Mononuclear cell (primary cell): ENCODE data around the gene PPP1R12B. TPM values are rescaled to one million over a fixed set of nuclear protein-coding genes. Genes with fewer than 3 reads are reported as not detected.
"Not testable (repeated sequence)": the region's sequence is repeated elsewhere in the genome, so short reads cannot be mapped to it uniquely, and the experiment has no call there.

Source experiments
- H3K27me3 ChIP-seq: 2 replicates; pipeline ENCODE4 v1.6.0; 2011; ENCODE audit warnings: low read length, control low read depth; ENCODE audit not compliant: insufficient read depth
- H3K4me1 ChIP-seq: 2 replicates; pipeline ENCODE4 v1.5.1; 2011; ENCODE audit warnings: mild to moderate bottlenecking, low read length, control low read depth; ENCODE audit not compliant: insufficient read depth
- H3K4me3 ChIP-seq: 2 replicates; pipeline ENCODE4 v1.5.1; 2011; ENCODE audit warnings: mild to moderate bottlenecking, low read length, moderate library complexity
- H3K9me3 ChIP-seq: 2 replicates; pipeline ENCODE4 v1.5.1; 2011; ENCODE audit warnings: low read depth, mild to moderate bottlenecking, control low read depth, low read length
- total RNA-seq: library from RNA; depleted of rRNA; stranded (reverse); fragments of >200 nt; gene quantifications from one replicate; pipeline ENCODE4 v1.2.3, GENCODE V29; 2012

PPP1R12B gene
- total RNA-seq, 1 donor, result 22.4 TPM

DNA sequence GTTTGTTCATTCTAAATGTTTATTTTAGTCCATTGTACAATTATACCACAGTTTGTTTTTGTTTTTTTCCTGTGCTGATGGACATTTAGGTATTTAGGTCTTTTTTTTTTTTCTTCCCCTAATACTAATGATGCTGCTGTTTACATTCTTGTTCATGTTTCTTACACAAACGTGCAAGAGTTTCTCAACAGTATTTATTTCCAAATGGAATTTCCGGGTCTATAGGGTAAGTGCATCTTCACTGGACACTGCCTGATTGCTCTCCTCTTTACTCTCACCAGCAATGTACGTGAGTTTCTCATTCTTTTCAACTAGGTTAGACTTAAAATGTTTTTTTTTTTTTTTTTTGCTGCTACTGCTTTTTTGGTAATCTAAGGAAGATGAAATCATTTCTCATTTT lies 122.7 kb downstream of the PPP1R12B start:
- H3K9me3 ChIP-seq, result no peaks in the 10 kb centered on the region
- peaks cover 55% of the 10 kb centered on the region for H3K27me3 ChIP-seq
- H3K4me1 ChIP-seq, result peaks cover 4% of the 10 kb centered on the region
- no peak overlapping the region for H3K4me3 ChIP-seq

DNA sequence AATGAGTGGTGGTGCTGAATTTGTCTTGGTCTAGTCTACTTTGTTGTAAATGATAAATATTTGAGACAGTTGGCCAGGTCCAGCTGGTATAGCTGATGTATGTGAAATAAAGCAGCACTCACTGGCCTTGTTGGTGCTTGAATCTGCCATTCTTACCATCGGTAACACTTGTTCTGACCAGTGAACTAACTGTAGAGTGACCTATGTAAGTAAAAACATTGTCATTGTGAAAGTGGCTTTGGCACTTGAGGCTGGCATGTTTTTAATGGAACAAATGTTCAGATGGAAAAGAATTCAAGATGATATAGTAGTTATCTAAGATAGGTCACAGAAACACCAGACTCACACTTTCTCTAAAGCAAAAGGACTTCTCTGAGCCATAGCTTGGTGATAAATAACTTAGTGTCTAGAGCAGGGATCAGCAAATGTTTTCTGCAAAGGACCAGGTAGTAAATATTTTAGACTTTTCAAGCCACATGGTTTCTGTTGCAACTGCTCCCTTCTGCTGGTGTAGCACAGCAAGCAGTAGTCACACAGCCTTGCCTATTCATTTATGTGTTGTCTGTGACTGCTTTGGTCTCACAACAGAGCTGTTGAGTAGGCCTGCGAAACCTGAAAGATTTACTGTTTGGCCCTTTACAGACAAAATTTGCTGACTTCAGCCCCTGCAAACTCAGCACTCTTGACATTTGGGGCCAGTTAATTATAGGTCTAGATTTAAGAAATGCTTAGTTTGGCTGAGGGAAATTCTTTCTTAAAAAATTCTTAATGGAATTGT lies 124.0 kb downstream of the PPP1R12B start:
- H3K27me3 ChIP-seq, result peaks cover 55% of the 10 kb centered on the region
- H3K9me3 ChIP-seq, H3K4me1 ChIP-seq: not testable (repeated sequence)

DNA sequence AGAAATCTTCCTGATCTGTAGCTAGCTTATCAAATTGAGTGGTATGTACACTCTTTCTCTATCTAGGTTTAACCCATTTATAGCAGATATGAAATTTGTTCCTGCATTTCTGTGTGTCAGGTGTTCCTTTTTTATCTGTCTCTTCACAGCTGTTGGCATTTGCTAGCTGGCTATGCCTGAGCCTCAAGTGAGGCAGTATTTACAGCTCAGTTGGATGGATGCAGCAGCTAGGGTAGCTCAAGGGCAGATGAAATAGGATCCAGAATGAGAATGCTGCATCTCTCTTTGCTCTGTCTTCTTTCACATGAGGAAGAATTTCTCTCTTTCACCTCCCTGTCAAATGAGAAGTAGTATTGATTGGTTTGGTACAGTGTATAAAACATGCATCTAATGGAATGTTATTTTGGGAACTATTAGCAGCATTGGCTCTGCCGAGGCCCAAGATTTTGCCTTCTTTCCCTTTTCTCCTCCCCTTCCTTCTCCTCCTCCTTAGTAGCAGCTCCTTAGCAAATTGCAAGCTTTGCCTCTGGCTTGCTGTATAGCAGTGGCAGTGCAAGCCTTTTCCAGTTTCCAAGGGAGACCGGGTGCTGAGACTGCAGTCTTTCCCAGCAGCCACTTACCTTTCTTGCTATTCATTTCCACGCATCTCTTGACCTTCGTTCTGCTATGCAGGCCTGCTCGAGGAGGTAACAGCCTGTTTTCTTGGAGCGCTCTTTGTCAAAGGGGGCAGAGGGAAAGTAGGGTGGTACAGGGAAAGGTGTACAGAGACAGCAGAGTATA lies 125.0 kb downstream of the PPP1R12B start:
- peaks cover 63% of the 10 kb centered on the region for H3K27me3 ChIP-seq
- H3K4me3 ChIP-seq, H3K4me1 ChIP-seq, H3K9me3 ChIP-seq: not testable (repeated sequence)

More for the DNA sequence above, 124.0 kb downstream of the PPP1R12B start:
- not testable (repeated sequence) for H3K4me3 ChIP-seq

DNA sequence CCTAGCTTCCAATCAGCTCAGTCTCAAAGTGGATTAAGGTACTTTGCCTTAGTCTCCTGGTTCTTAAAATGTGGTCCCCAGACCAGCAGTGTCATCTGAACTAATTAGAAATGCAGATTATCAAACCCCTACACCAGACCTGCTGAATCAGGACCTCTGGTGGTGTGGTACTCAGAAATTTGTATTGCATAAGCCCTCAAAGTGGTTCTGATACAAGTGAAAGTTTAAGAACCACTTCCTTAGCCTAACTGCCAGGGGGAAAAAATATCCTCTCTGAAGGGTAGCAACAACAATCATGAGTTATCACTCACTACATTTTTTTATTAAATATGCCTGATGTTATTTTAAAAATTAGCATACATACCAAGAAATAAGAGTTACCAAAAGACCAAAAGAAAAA lies 131.2 kb downstream of the PPP1R12B start:
- Histone ChIP-seq H3K4me1 (peaks cover 39% of the 10 kb centered on the region), H3K27me3 (peaks cover 77% of the 10 kb centered on the region)
- not testable (repeated sequence) for H3K9me3 ChIP-seq, H3K4me3 ChIP-seq

DNA sequence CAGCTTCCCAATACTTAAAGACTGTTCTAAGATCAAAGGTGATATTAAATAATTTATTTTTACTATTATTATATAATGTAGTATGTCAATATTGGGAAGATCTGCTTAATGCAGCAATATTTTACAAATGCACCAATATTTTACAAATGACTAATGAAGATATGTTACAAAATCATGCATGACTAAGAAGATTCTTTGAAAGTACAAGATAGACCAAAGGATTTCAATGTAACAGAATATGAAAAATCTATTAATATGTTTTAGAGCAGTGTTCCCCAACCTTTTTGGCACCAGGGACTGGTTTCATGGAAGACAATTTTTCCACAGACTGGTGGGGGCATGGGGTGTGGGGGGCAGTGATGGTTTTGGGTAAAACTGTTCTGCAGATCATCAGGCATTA lies 132.1 kb downstream of the PPP1R12B start:
- peaks cover 74% of the 10 kb centered on the region for H3K27me3 ChIP-seq
- H3K4me1 ChIP-seq, result peaks cover 47% of the 10 kb centered on the region
- not testable (repeated sequence) for H3K9me3 ChIP-seq, H3K4me3 ChIP-seq

DNA sequence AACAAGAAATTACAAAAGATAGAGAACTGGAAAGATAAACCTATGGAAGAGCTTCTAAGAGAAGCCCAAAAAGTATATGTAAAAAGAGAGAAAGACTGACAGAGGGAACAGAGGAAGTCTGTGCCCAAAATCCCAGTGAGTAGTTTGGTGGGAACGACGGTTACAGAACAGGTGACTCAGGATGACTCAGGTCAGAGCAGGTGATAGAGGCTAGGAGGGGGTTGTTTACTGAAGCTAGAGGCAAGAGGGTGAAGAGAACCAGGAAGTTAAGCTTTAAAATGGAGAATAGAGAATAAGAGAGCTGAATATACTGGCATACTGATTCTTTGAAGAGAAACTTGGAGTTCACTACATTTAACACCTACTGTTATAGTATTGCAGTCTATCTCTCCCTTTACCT lies 134.9 kb downstream of the PPP1R12B start:
- peaks cover 48% of the 10 kb centered on the region for H3K4me1 ChIP-seq
- not testable (repeated sequence) for H3K9me3 ChIP-seq, H3K4me3 ChIP-seq
- peaks cover 78% of the 10 kb centered on the region for H3K27me3 ChIP-seq

DNA sequence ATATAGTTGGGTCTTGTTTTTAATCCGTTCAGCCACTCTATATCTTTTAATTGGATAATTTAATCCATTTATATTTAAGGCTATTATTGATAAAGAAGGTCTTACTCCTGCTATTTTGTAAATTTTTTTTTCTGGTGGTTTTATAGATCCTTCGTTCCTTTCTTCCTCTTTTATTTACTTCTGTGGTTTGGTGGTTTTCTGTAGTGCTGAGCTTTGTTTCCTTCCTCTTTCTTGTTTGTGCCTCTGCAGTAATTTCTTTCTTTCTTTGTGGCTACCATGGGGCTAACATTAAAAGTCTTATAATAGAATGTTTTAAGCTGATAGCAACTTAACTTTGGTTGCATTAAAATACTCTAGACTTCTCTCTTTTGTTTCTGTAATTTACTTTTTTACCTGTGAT lies 135.5 kb downstream of the PPP1R12B start:
- H3K4me3 ChIP-seq, H3K9me3 ChIP-seq: not testable (repeated sequence)
- H3K4me1 ChIP-seq, result peaks cover 54% of the 10 kb centered on the region
- peaks cover 79% of the 10 kb centered on the region for H3K27me3 ChIP-seq

DNA sequence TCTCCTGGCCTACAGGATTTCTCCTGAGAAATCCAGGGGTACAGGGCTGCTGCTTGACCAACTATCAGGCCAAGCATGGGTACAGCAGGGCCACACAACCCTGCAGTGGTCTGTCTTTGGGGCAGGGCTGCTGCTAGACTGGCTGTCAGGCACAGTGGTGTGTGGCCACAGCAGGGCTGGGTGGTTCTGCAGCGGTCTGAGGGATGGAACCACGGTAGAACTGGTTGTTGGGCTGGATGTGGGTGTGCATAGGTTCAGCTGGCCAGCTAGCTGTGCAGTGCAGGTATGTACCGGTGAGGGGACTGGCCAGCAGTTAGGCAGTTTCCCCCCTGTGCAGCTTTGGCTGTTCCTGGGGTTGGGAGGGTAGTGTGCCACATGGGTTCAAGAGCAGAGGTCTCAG lies 136.3 kb downstream of the PPP1R12B start:
- Histone ChIP-seq H3K4me1 (peaks cover 49% of the 10 kb centered on the region), H3K27me3 (peaks cover 77% of the 10 kb centered on the region)
- H3K9me3 ChIP-seq, H3K4me3 ChIP-seq: not testable (repeated sequence)

DNA sequence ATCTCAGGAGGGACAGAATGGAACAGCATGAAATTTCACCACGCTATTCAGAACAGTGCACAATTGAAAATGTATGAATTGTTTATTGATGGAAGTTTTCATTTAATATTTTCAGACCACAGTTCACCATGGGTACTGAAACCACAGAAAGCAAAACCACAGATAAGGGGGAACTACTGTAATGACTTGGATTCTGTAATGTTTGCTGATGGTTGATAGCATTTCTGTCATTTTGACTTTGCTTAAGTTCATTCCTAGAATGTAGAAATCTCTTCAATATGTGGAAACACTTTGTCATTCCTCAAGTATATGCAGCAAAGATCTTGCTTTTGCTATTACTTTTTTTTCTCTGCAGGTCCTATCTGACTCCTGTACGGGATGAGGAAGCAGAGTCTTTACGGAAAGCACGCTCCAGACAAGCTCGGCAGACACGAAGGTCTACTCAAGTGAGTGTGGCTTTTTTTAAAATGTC lies 139.7 kb downstream of the PPP1R12B start:
- not testable (repeated sequence) for H3K4me3 ChIP-seq, H3K9me3 ChIP-seq
- peaks cover 37% of the 10 kb centered on the region for H3K4me1 ChIP-seq
- peaks cover 79% of the 10 kb centered on the region for H3K27me3 ChIP-seq

DNA sequence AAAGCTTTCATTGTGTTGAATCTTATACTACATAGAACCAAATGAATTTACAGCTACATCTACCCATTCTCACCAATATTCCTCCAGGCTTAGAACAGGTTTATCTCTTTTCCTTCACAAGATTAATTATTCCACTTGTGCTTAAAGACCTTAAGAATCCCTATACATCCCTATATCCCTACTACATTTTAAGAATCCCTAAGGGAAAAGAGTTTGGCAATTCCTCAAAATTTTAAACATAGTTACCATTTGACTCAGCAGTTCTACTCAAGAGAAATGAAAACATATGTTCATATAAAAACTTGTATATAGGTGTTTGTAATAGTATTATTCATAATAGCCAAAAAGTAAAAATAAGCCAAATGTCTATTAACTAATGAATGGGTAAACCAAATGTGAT lies 140.6 kb downstream of the PPP1R12B start:
- not testable (repeated sequence) for H3K4me3 ChIP-seq, H3K9me3 ChIP-seq
- Histone ChIP-seq H3K4me1 (peaks cover 28% of the 10 kb centered on the region), H3K27me3 (peaks cover 83% of the 10 kb centered on the region)

DNA sequence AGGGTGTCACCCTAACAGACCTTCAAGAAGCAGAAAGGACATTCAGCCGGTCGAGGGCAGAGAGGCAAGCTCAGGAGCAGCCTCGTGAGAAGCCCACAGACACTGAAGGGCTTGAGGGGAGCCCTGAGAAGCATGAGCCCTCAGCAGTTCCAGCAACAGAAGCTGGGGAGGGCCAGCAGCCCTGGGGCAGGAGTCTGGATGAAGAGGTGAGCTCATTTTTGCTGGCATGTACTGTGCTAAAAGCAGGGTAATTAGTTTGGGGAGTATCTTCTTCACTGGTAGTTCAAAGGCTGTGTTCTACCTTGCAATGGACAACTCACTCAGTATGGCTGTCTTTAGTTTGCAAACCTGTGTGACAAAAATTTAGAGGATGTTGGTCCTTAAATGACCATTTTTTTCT lies 144.6 kb downstream of the PPP1R12B start:
- not testable (repeated sequence) for H3K4me1 ChIP-seq, H3K9me3 ChIP-seq, H3K4me3 ChIP-seq
- H3K27me3 ChIP-seq, result peaks cover 78% of the 10 kb centered on the region

DNA sequence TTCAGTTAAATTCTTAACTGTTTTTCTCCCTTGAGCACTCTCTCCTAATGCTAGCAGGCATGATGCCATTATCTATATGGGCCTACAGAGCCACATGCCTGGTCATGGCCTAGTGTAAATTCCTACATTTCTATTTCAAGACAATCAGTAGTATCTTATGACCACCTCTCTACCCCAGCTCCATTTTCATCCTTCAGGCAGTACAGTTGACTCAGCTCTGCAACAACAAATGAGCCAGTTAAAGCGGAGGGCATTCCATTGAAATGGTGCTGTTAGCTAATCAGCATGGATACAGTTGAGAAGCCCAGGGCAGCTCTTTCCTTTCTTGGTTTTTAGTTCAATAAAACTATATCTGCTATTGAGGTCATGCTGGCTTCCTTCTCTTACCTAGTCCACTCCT lies 150.0 kb downstream of the PPP1R12B start:
- H3K4me1 ChIP-seq, result no peaks in the 10 kb centered on the region
- no peak overlapping the region for H3K4me3 ChIP-seq
- no peaks in the 10 kb centered on the region for H3K9me3 ChIP-seq
- peaks cover 39% of the 10 kb centered on the region for H3K27me3 ChIP-seq

DNA sequence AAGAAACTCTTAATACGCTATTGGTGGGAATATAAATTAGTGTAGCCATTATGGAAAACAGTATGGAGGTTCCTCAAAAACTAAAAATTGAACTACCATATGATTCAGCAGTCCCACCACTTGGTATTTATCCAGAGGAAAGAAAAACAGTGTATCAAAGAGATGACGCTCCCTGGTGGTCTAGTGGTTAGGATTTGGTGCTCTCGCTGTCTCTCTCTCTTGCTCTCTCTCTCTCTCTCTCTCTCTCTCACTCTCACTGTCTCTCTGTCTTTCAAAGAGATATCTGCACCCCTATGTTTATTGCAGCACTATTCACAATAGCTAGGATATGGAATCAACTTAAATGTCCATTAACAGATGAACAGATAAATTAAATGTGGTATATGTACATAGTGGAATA lies 151.5 kb downstream of the PPP1R12B start:
- H3K4me1 ChIP-seq, H3K9me3 ChIP-seq, H3K4me3 ChIP-seq: not testable (repeated sequence)
- H3K27me3 ChIP-seq, result peaks cover 30% of the 10 kb centered on the region

DNA sequence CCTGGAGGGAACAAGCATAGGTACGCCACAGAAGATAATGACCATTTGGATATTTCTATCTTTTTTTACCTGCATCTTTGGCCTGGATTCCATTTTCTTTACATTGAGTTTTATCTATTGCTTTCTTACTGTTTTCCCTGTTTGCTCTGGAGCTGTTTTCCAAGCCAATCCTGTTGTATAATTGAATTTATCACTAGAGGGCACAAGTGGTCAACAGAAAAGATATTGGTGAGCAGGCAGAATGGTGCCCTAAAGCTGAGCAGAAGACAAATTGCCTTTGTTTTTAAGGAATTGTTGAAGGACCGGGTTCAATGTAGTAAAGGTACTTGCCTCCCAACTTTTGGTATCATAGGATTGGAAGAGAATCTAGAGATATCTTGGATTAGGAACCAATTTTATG lies 152.8 kb downstream of the PPP1R12B start:
- Histone ChIP-seq H3K4me1 (no peaks in the 10 kb centered on the region), H3K9me3 (no peaks in the 10 kb centered on the region), H3K4me3 (no peak overlapping the region), H3K27me3 (peaks cover 20% of the 10 kb centered on the region)

DNA sequence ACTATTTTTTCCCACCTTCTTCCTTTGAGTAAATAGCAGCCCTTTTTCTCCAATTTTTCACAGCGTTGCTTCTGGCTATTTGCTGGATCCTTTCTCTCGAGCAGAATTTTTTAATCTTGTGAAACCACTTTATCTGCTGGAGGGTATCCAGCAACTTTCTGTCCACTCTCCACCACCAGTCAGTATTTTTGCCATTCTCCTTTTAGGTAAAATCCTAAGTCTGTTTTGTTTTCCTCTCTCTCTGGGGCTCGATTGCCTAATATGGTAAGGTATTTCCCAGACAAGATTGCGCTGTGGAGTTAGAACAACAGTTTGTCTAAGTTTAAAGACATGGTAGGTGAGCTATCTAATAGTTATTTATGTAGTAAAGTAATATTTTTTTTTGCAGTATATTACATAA lies 156.9 kb downstream of the PPP1R12B start:
- Histone ChIP-seq H3K27me3 (peaks cover 2% of the 10 kb centered on the region), H3K4me3 (no peak overlapping the region), H3K9me3 (no peaks in the 10 kb centered on the region), H3K4me1 (no peaks in the 10 kb centered on the region)
